Effector CD4-positive, alpha-beta T cell (primary cell): ENCODE data around the gene STING1.
"Not testable (repeated sequence)": the region's sequence is repeated elsewhere in the genome, so short reads cannot be mapped to it uniquely, and the experiment has no call there.

ENCODE experiments used
- DNase-seq: peaks from one replicate; pipeline ENCODE4 v3.0.0-alpha.2; 2020
- total RNA-seq: gene quantifications from one replicate; lab custom pipeline; 2026; lab: John Stamatoyannopoulos, UW

The STING1 gene
- 91.4 reads per million, percentile 81 among the genes with 10 or more reads in this experiment for total RNA-seq

- DNase-seq = peak; percentile 48
These were observed at the start of gene STING1 for GRCh38 chr5:139482050-139482889. Gene STING1 (minus strand): TSS chr5:139482758. CDS start chr5:139481704, 1,054 bp downstream.

- DNase-seq = no peak
These were observed 49.2 kb upstream of the STING1 start for GRCh38 chr5:139531772-139532169.

GRCh38 chr5:139530079-139530478, 47.5 kb upstream of the STING1 start:
- DNase-seq = not testable (repeated sequence)

DNA sequence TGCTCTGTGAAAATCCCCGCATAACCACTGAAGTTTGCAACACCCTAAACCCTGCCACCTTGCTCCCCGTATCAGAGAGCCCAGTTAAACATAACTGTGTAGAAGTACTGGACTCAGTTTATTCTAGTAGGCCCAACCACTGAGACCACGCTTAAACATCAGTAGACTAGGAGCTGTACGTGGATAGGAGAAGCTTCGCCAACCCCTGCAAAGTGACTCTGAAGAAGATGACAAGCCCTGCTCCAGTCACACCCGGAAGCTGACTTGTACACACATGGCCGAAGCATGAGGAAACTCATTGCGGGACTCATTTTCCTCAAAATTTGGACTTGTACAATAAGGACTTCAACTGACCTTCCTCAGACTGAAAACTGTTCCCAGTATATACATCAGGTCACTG, 46.1 kb upstream of the STING1 start:
- not testable (repeated sequence) for DNase-seq

DNA sequence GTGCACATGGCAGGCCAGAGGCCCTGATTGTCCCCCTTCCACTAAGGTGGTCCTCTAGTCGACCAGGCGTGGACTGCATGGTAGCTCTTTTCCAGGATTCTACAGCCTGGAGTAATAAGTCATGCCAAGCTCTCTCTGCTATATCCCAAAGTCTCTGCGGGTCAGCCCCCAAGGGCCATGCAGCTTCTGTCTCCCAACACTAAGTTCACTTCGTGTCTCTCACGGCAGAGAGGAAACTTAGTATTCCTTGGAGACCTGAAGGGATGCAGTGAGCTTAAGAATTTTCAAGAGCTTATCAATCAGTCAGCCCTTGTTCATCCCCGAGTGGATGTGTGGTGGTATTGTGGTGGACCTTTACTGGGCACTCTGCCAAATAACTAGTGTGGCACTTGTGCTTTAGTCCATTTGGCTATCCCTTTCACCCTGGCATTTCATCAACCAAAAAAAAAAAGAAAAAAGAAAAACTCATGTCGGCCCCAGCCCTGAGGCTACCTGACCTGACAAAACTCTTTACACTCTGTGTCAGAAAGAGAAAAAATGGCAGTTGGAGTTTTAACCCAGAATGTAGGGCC, 45.4 kb upstream of the STING1 start:
- not testable (repeated sequence) for DNase-seq

DNA sequence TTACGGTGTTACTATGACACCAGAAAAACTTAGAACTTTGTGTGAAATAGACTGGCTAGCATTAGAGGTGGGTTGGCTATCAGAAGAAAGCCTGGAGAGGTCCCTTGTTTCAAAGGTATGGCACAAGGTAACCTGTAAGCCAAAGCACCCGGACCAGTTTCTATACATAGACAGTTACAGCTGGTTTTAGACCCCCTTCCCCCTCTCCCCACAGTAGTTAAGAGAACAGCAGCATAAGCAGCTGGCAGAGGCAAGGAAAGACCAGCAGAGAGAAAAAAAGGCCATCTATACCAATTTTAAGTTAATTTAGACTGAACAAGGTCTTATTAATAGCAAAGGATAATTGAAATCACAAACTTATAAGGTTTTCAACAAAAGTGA, 44.5 kb upstream of the STING1 start:
- DNase-seq = not testable (repeated sequence)

GRCh38 chr5:139526309-139527089, 43.9 kb upstream of the STING1 start:
- not testable (repeated sequence) for DNase-seq

- not testable (repeated sequence) for DNase-seq
These were observed 43.2 kb upstream of the STING1 start for GRCh38 chr5:139525586-139526308.

DNA sequence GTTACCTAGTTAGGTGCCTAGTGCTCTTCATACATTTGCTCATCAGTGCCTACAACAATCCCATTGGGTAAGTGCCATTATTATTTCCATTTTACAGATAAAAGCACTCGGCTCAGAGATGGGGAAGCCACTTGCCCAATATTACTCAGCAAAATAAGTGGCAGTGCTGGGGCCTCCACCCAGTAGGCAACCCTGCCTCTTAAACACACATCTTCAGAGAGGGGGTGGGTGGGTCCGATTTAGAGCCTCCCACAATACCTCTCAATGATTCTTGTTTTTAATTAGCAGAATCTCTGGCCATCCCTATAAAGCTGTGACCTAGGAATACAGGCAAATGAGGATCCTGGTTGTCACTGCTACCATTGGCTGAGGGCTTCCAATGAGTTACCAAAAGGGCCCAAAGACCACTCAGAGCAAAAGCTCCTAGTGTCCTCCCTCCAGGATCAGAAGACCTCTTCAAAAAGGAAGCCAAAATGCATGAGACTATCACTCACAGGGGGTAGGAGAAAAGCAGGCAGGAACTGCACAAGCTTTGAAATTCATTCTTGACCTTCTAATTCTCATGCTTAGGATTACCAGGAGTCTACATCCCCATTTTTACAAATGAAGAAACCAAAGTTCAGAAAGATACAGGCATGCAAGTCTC, 42.5 kb upstream of the STING1 start:
- DNase-seq = no peak

GRCh38 chr5:139524446-139524845, 41.9 kb upstream of the STING1 start:
- no peak for DNase-seq

DNA sequence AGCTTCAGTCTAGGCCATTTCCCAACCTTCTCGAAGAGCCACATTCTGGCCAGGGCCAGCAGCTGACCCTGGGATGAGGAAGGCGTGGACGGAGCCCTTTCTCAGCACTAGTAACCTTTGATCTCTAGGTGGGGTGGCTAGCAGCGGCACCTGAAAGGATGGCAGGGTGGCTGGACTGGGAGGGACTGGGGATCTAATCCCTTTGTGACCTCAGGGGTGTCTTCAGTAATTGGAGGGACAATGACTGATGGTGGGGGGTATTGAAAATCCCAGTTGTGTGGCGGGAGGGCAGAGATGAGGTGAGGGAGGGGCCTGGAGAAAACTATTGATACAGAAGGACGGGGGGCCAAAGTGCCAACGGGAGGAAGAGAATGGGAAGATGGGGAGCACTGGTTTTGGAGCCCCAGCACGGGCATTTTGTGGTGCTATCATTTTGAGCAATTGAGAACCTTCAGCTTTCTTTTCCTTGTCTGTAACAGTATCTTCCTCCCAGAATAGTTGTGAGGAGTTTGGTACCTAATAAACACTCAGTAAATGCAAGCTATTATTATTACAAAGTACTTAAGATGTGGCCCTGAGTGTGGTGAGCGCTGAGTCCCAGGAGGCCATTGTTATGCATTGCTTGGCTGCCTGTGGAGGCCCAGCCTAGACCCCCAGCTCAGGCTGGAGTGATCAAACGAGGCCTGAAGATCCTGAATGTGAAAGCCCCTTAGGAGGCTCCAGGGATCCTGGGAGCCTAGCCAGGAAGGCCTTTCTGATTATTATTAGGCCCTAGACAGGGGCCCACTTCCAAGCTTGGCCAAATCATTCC, 41.3 kb upstream of the STING1 start:
- no peak for DNase-seq

DNA sequence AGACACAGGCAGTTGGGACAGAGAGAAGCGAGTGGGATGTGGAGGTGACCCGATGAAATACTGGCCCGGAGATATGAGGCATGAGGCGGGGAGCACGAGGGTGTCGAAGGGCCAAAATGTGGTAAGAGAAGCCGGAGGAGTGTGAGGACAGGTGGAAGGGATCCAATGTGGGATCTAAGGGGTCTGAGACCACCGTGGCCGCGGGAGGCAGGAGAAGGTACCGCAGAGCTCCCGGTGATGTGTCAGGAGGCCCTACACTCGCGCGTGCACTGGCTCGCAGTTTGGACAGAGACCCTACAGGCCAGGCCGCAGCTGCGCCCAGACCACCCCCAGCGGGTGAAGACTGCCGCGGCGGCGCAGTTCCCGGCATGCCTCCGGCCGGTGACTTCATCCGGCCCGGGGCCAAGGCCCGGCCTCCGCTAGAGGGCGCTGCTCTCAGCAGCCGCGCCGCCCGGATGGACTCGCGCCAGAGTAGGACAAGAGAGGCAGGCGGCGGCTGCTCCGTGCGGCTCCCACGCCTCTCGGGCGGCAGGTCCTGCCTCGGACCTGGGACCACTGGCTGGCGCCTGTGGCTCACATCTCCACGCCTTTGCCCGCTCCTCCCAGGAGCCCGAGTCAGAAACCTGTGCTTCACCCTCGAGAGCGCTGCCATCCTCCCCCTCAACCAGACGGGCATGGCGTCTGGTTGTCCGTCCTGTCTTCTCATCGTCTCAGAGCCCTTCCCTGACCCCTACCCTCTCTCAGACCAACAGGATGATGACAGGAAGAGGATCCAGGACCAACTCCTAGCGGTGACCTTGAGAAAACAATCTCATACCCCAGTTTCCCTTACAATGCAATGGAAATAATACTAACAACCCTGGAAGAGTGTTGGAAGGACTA, 35.4 kb upstream of the STING1 start:
- DNase-seq = peak; percentile 81

DNA sequence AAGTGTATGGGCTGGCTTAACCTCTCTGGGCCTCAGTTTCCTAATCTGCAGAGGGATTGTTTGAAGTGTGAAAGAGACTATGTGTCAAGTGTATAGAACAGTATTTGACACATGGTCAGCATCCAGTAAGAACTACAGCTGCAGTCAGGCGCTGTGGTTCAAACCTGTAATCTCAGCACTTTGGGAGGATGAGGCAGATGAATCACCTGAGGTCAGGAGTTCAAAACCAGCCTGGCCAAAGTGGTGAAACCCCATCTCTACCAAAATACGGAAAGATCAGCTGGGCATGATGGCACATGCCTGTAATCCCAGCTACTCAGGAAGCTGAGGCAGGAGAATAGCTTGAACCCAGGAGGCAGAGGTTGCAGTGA, 31.9 kb upstream of the STING1 start:
- no peak for DNase-seq

- no peak for DNase-seq
These were observed 31.4 kb upstream of the STING1 start for GRCh38 chr5:139513852-139514485.

- DNase-seq = peak; percentile 76
These were observed 30.9 kb upstream of the STING1 start for GRCh38 chr5:139513434-139513833.

DNA sequence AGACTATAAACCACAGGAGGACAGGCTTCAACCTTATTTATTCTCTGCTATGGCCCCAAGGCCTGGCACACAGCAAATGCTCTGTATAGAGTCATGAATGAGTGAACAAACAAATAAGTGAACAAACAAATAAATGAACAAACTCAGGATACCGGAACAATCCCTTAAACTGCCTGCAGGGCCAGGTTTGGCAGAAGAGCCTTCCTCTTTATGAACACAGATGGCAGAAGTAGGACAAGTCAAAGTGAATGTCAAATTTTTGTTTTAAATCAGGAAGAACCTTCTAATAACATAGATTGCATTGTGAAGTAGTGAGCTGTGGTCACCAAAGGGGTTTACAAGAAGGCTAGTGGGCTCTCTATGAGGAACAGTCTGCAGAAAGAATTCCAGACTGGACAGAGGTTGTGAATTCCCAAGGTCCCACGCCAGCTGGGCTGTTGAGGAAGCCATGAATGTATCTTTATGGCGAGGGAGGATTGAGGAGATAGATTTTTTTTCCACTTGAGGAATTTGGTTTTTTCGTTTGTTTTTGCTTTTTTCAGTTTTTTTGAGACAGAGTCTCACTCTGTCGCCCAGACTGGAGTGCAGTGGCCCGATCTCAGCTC, 30.3 kb upstream of the STING1 start:
- no peak for DNase-seq

- not testable (repeated sequence) for DNase-seq
These were observed 22.2 kb upstream of the STING1 start for GRCh38 chr5:139504722-139505121.

DNA sequence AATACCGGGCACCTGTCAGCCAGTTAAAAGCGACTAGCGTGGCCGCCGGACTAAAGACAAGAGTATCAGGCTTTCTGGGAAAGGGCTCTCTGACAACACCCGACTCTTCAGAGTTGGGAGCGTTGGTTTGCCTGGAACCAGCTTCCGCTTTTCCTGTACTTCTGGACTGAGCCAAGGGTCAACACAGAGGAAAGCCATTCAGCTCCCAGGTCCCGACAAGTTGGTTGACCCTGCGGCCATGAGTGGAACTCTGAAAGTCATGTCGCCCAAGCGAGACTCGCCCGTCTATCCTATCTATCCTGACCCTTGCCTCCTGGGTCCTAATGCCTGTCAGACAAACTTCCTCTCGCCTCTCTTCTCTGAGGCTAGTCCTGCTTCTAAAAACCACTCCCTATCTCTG, 21.3 kb upstream of the STING1 start:
- DNase-seq = not testable (repeated sequence)
